Measurements from ENCODE around the gene LZTS2. TPM values are rescaled to one million over a fixed set of nuclear protein-coding genes. Genes with fewer than 3 reads are reported as not detected.

Gene LZTS2
- total and polyA plus RNA-seq, 2 of the 4 experiments (the other 2 are of a cell fraction), result 19.2 to 101 TPM

GRCh38 chr10:101054351-101054750 is 54.7 kb downstream of the LZTS2 start:
- Histone ChIP-seq H2AK9ac (replicated peaks; ENCODE audit: low read depth, low read length, poor library complexity) (no peak overlapping the region), H2BK5ac (ENCODE audit: low read depth, low read length, poor library complexity, severe bottlenecking) (no peak overlapping the region), H4K20me1 (ENCODE audit: insufficient read depth, low read length) (no peaks in the 10 kb centered on the region), H3K27me3 (ENCODE audit: control insufficient read depth, insufficient read depth, low read length) (peaks cover 6% of the 10 kb centered on the region), H3K4me1 (ENCODE audit: control insufficient read depth, insufficient read depth, low read length) (peaks cover 10% of the 10 kb centered on the region), H4K8ac (ENCODE audit: low read depth in 2 of 2, low read length in 2 of 2) (no peak overlapping the region), H3K4me2 (ENCODE audit: low read depth, low read length) (no peak overlapping the region), H2BK20ac (ENCODE audit: low read depth, low read length) (no peak overlapping the region), H3K4ac (ENCODE audit: low read depth, low read length) (no peak overlapping the region), H3K23ac (ENCODE audit: low read depth, low read length) (no peak overlapping the region), H3K27ac (ENCODE audit: insufficient read depth, low read length) (no peak overlapping the region), H2AK5ac (ENCODE audit: low read depth, low read length) (no peak overlapping the region), H3K56ac (ENCODE audit: extremely low read depth, insufficient read depth, low read length) (no peak overlapping the region), H3K18ac (ENCODE audit: low read depth, low read length) (no peak overlapping the region), H2AFZ (replicated peaks; ENCODE audit: low read length, poor library complexity) (no peak overlapping the region), H3K4me3 (ENCODE audit: insufficient read depth, low read depth, low read length) (no peak overlapping the region), H3K9me3 (ENCODE audit: control insufficient read depth, insufficient read depth, low read length) (no peaks in the 10 kb centered on the region), H3K9me1 (ENCODE audit: insufficient read depth, low read length) (no peaks in the 10 kb centered on the region), H2BK120ac (ENCODE audit: low read depth, low read length) (no peak overlapping the region), H3K9ac (ENCODE audit: low read depth, low read length) (no peak overlapping the region), H4K91ac (ENCODE audit: insufficient read depth, low read depth, low read length) (no peak overlapping the region), H3K36me3 (ENCODE audit: control insufficient read depth, insufficient read depth, low read length) (no peaks in the 10 kb centered on the region), H3K14ac (replicated peaks; ENCODE audit: low read depth, low read length) (no peak overlapping the region), H4K5ac (ENCODE audit: low read depth, low read length) (no peak overlapping the region), H3K79me1 (ENCODE audit: low read depth in 1 of 2, low read length in 2 of 2) (peaks cover 4 to 22% of the 10 kb centered on the region in 2 experiments), H2BK15ac (ENCODE audit: low read depth, low read length) (no peak overlapping the region)
- BruUV-seq (replicated peaks), result no TSS peak
- ChIA-PET POLR2A (ENCODE audit: unreplicated experiment) (no interaction called here), CTCF (interaction anchor here (1.8 kb wide), 1 partner anchor 12 kb away, joined by 5 read pairs; no protein-coding TSS in a partner anchor)
- WGBS, 2 experiments (ENCODE audit: extremely low coverage in 2 of 2, insufficient read length in 1 of 2), result no CpG with 5 or more reads among the region's 1 CpG
- ATAC-seq (ENCODE audit: low read depth) (no peak), DNase-seq (no peak)
- in situ Hi-C loops (cut with MboI; ENCODE audit: low sequenced_read_pairs), result no loop called here
- intact Hi-C loops (cut with micrococcal nuclease), result no loop called here
- TF ChIP-seq POLR2A (IDR thresholded peaks at IDR 0.05; ENCODE audit: low read depth, low read length) (no peak), CTCF (conservative IDR thresholded peaks at IDR 0.05; ENCODE audit: low read depth, low read length) (no peak), ELK1 (IDR thresholded peaks at IDR 0.05; ENCODE audit: borderline replicate concordance, low read depth, low read length) (no peak), RAD21 (IDR thresholded peaks at IDR 0.05; ENCODE audit: low read length) (no peak), CEBPB (IDR thresholded peaks at IDR 0.05; ENCODE audit: low read depth, low read length) (no peak), RFX5 (IDR thresholded peaks at IDR 0.05; ENCODE audit: low read depth, low read length) (no peak), CHD1 (IDR thresholded peaks at IDR 0.05; ENCODE audit: low read depth, low read length) (no peak), RCOR1 (IDR thresholded peaks at IDR 0.05; ENCODE audit: insufficient replicate concordance, low read length) (no peak), USF2 (IDR thresholded peaks at IDR 0.05; ENCODE audit: low read depth, low read length) (no peak), MXI1 (IDR thresholded peaks at IDR 0.05; ENCODE audit: borderline replicate concordance, low read depth, low read length) (no peak), FOS (IDR thresholded peaks at IDR 0.05; ENCODE audit: low read depth, low read length) (no peak), MAZ (IDR thresholded peaks at IDR 0.05; ENCODE audit: borderline replicate concordance, low read depth, low read length) (no peak)
- dilution Hi-C loops (cut with HindIII; ENCODE audit: low sequenced_read_pairs, unreplicated experiment), result no loop called here

All from IMR-90 (cell line).